GM12878 (cell line): ENCODE measurements around the gene ACSL1. TPM values are rescaled to one million over a fixed set of nuclear protein-coding genes. Genes with fewer than 3 reads are reported as not detected.
A peak's percentile ranks its signal among the peaks of the same experiment; 100 is the strongest.
"Not testable (repeated sequence)": the region's sequence is repeated elsewhere in the genome, so short reads cannot be mapped to it uniquely, and the experiment has no call there.

Experiments used
- ATAC-seq: fragments of 200-7000 bp; cut with Tn5 transposase; 3 replicates; pipeline ENCODE4 v1.9.1; 2020; ENCODE audit warnings: mild to moderate bottlenecking, moderate library complexity
- BruUV-seq: library from RNA; stranded (reverse); fragments of 400-500 nt; replicated peaks from 2 replicates; lab custom pipeline; 2021; lab: Mats Ljungman, UMichigan
- CTCF ChIA-PET: fragments of 300-600 bp; sonication (Branson Sonifier 250); formaldehyde crosslinking; extraction: SDS; loops from one replicate; lab custom pipeline; 2021; ENCODE audit warnings: inconsistent platforms; lab: Yijun Ruan, JAX
- POLR2A ChIA-PET: fragments of 350-600 bp; formaldehyde crosslinking; extraction: SDS; loops from one replicate; lab custom pipeline; 2021; ENCODE audit warnings: inconsistent platforms; lab: Charles Lee
- RAD21 ChIA-PET: fragments of 300-600 bp; sonication (Branson Sonifier 250); formaldehyde crosslinking; loops from one replicate; lab custom pipeline; 2023; ENCODE audit warnings: antibody characterized with exemption; ENCODE audit not compliant: unreplicated experiment; lab: Charles Lee
- SMC1A ChIA-PET: fragments of 300-600 bp; sonication (Branson Sonifier 250); formaldehyde crosslinking; loops from one replicate; lab custom pipeline; 2023; ENCODE audit not compliant: unreplicated experiment, uncharacterized antibody; lab: Charles Lee
- DNase-seq: peaks from one replicate; pipeline ENCODE4 v3.0.0-alpha.2; 2011; ENCODE audit warnings: low read depth, low spot score
- FAIRE-seq: peaks from 3 replicates; lab custom pipeline; 2011; peaks lifted over from hg19 to GRCh38; lab: Jason Lieb, UNC
- H2AFZ ChIP-seq: 2 replicates; pipeline ENCODE4 v1.6.0; 2011; ENCODE audit warnings: low read depth, low read length, control low read depth; ENCODE audit not compliant: control insufficient read depth
- H3K27ac ChIP-seq: 2 replicates; pipeline ENCODE4 v1.5.1; 2011; ENCODE audit warnings: control low read depth; ENCODE audit not compliant: control insufficient read depth, insufficient read depth
- H3K27me3 ChIP-seq, 2 experiments: replicated peaks in 1 of 2; 2 replicates each; pipeline versions ENCODE4 v1.6.0 to v1.6.1; 2011; ENCODE audit warnings: low read length in 1 of 2; ENCODE audit not compliant: control insufficient read depth in 2 of 2, insufficient read depth in 2 of 2
- H3K36me3 ChIP-seq, 2 experiments: 2 replicates each; pipeline ENCODE4 v1.5.1; 2011; ENCODE audit warnings: low read length in 1 of 2; ENCODE audit not compliant: control insufficient read depth in 2 of 2, insufficient read depth in 2 of 2
- H3K4me1 ChIP-seq: 2 replicates; pipeline ENCODE4 v1.6.1; 2011; ENCODE audit warnings: mild to moderate bottlenecking, low read length, moderate library complexity, mixed read lengths; ENCODE audit not compliant: control insufficient read depth, insufficient read depth
- H3K4me2 ChIP-seq: 2 replicates; pipeline ENCODE4 v1.6.0; 2011; ENCODE audit warnings: control low read depth; ENCODE audit not compliant: control insufficient read depth, insufficient read depth
- H3K4me3 ChIP-seq: fragments of 200-600 bp; sonication (generic); 2 replicates; pipeline ENCODE4 v1.5.1; 2016
- H3K79me2 ChIP-seq: 2 replicates; pipeline ENCODE4 v1.6.0; 2011; ENCODE audit warnings: low read length; ENCODE audit not compliant: control insufficient read depth, insufficient read depth
- H3K9ac ChIP-seq: 2 replicates; pipeline ENCODE4 v1.8.0; 2011; ENCODE audit warnings: low read length, control low read depth, mixed read lengths; ENCODE audit not compliant: control insufficient read depth, insufficient read depth
- H3K9me3 ChIP-seq: replicated peaks from 3 replicates; pipeline ENCODE4 v1.5.1; 2011; ENCODE audit warnings: mild to moderate bottlenecking, low read length; ENCODE audit not compliant: control insufficient read depth, insufficient read depth
- H4K20me1 ChIP-seq: 2 replicates; pipeline ENCODE4 v1.6.0; 2011; ENCODE audit not compliant: control insufficient read depth, insufficient read depth
- SPI1 ChIP-seq: IDR thresholded peaks from 2 replicates; pipeline ENCODE4 v1.6.1; 2011; ENCODE audit warnings: low read depth, mild to moderate bottlenecking, low read length, moderate library complexity, borderline replicate concordance; ENCODE audit not compliant: insufficient read depth
- TCF3 ChIP-seq: IDR thresholded peaks from 2 replicates; pipeline ENCODE4 v1.6.1; 2012; ENCODE audit warnings: low read depth, mild to moderate bottlenecking, low read length, borderline replicate concordance; ENCODE audit not compliant: insufficient read depth
- WGBS: methylation state at CpG from one replicate; pipeline ENCODE4 v1.1.6; 2016; ENCODE audit warnings: low lambda C conversion rate; ENCODE audit not compliant: insufficient replicate concordance, insufficient coverage; ENCODE audit errors: missing lambda C conversion rate; 5-methylcytosine and 5-hydroxymethylcytosine counted together
- in situ Hi-C: fragments of 300-500 bp; cut with MboI; formaldehyde crosslinking; loops from 9 replicates; pipeline ENCODE4 v1.14.3; 2018; ENCODE audit warnings: mixed read lengths
- intact Hi-C: fragments of 100-400 bp; cut with micrococcal nuclease; formaldehyde crosslinking; loops from one replicate; pipeline ENCODE4 v1.14.2; 2022; ENCODE audit not compliant: unreplicated experiment
- polyA plus RNA-seq, 11 experiments: library from polyadenylated mRNA; depleted of rRNA in 4 of 11; unstranded in 6 of 11; stranded (reverse) in 5 of 11; fragments of >200 nt; fragmentation: Nextera tagmentation in 4 of 11; fragmentation: Illumina TruSeq in 1 of 11; extraction: Ambion mirVana in 4 of 11; extraction: Trizol in 1 of 11; gene quantifications; 1 replicate in 1 of 11; 2 replicates in 10 of 11; pipeline versions ENCODE4 v1.2.1 to v1.2.3, GENCODE V29; 2011 to 2016; ENCODE audit warnings: inconsistent platforms in 2 of 11, missing spikeins in 2 of 11, low read depth in 1 of 11
- total RNA-seq, 4 experiments: library from RNA; depleted of rRNA in 3 of 4; stranded (reverse); fragments of >200 nt in 3 of 4; fragmentation: Illumina TruSeq in 1 of 4; extraction: Trizol in 1 of 4; gene quantifications; 2 replicates each; pipeline versions ENCODE4 v1.2.1 to v1.2.3, GENCODE V29; 2013 to 2021

Gene ACSL1
- total and polyA plus RNA-seq, 10 of the 15 experiments (the other 5 are each of a cell fraction or from before 2014, with no cell fraction given): 30.7 to 68.1 (median 58.7) TPM

- H3K27ac ChIP-seq: no peak overlapping the region
Measured at GRCh38 chr4:184782731-184783373, 42.9 kb downstream of the ACSL1 start.

GRCh38 chr4:184779160-184779559 lies 46.6 kb downstream of the ACSL1 start:
- ATAC-seq, intact Hi-C loops, POLR2A ChIA-PET, H3K27ac ChIP-seq, H2AFZ ChIP-seq, H3K4me2 ChIP-seq, DNase-seq, H3K9ac ChIP-seq, H3K4me3 ChIP-seq, H3K4me1 ChIP-seq, H3K27me3 ChIP-seq, H3K79me2 ChIP-seq, H4K20me1 ChIP-seq, H3K9me3 ChIP-seq, BruUV-seq, RAD21 ChIA-PET, FAIRE-seq: not testable (repeated sequence)
- 97% methylated on average over 4 of the region's 4 CpGs for WGBS
- ChIA-PET CTCF (interaction anchor here (0.6 kb wide), 2 partner anchors 84 to 159 kb away, joined by 3 to 4 read pairs; no protein-coding TSS in a partner anchor), SMC1A (interaction anchor here (0.6 kb wide), 2 partner anchors 158 to 224 kb away, joined by 3 to 4 read pairs; no protein-coding TSS in a partner anchor)
- H3K36me3 ChIP-seq: peaks cover 13 to 35% of the 10 kb centered on the region in 2 experiments
- in situ Hi-C loops: loop anchor here (5.0 kb wide), 1 partner anchor 1312 kb away; no protein-coding TSS in a partner anchor

More at GRCh38 chr4:184782731-184783373, 42.9 kb downstream of the ACSL1 start:
- WGBS: 28% methylated on average over 17 of the region's 17 CpGs
- H3K79me2 ChIP-seq: no peaks in the 10 kb centered on the region
- SMC1A ChIA-PET: interaction anchor here (0.6 to 1.7 kb wide), 5 partner anchors 9 to 313 kb away, joined by 4 to 7 read pairs (median 5); no protein-coding TSS in a partner anchor
- no peak; the same call in 2 of the 3 replicates for ATAC-seq
- RAD21 ChIA-PET: interaction anchor here (1.0 kb wide), 1 partner anchor 68 kb away, joined by 3 read pairs; no protein-coding TSS in a partner anchor
- POLR2A ChIA-PET: no interaction called here
- no peak overlapping the region for H3K9ac ChIP-seq
- no TSS peak for BruUV-seq
- no peaks in the 10 kb centered on the region for H3K27me3 ChIP-seq
- H4K20me1 ChIP-seq: no peaks in the 10 kb centered on the region
- peaks cover 3% of the 10 kb centered on the region; the same call in 1 of the 2 replicates for H3K4me1 ChIP-seq
- DNase-seq: no peak
- no peaks in the 10 kb centered on the region; the same call in 2 of the 3 replicates for H3K9me3 ChIP-seq
- no peak overlapping the region for H3K4me3 ChIP-seq
- FAIRE-seq: no peak
- intact Hi-C loops (no loop called here), in situ Hi-C loops (no loop called here)
- H3K36me3 ChIP-seq: peaks cover 19 to 42% of the 10 kb centered on the region in 2 experiments
- no peak overlapping the region for H2AFZ ChIP-seq
- CTCF ChIA-PET: interaction anchor here (0.8 to 1.5 kb wide), 4 partner anchors 10 to 313 kb away, joined by 3 to 7 read pairs (median 4); no protein-coding TSS in a partner anchor
- TF ChIP-seq TCF3 (no peak), SPI1 (peak; percentile 61)
- H3K4me2 ChIP-seq: no peak overlapping the region
